Mesothelial cell of epicardium (in vitro differentiated cells): Measurements from ENCODE around the gene SET. TPM values are rescaled to one million over a fixed set of nuclear protein-coding genes. Genes with fewer than 3 reads are reported as not detected.

Experiments used
- DNase-seq, 2 experiments: peaks; one replicate each; pipeline ENCODE4 v3.0.0; 2021; ENCODE audit warnings: low spot score in 2 of 2; ENCODE audit not compliant: unreplicated experiment in 2 of 2
- H3K27ac Mint-ChIP-seq: 2 replicates; pipeline ENCODE4 v1.8.0; 2021; ENCODE audit warnings: mixed read lengths
- H3K27me3 Mint-ChIP-seq: 2 replicates; pipeline ENCODE4 v1.8.0; 2021; ENCODE audit warnings: low read depth, mixed read lengths
- H3K36me3 Mint-ChIP-seq: 2 replicates; pipeline ENCODE4 v1.8.0; 2021; ENCODE audit warnings: mixed read lengths
- H3K4me1 Mint-ChIP-seq: 2 replicates; pipeline ENCODE4 v1.8.0; 2021; ENCODE audit warnings: mixed read lengths
- H3K4me3 Mint-ChIP-seq: 2 replicates; pipeline ENCODE4 v1.8.0; 2021; ENCODE audit warnings: mild to moderate bottlenecking, moderate library complexity, mixed read lengths
- H3K9me3 Mint-ChIP-seq: 2 replicates; pipeline ENCODE4 v1.8.0; 2021; ENCODE audit warnings: mixed read lengths
- total RNA-seq: library from RNA; stranded (reverse); gene quantifications from 3 replicates; pipeline ENCODE4 v1.2.1, GENCODE V29; 2021
- TF ChIP-seq, protein P1 (sequence below): fragments of 200-600 bp; sonication (generic); IDR thresholded peaks from one replicate; pipeline ENCODE4 v1.5.0; 2021; ENCODE audit warnings: antibody characterized with exemption; ENCODE audit not compliant: unreplicated experiment

Gene SET
- total RNA-seq, 1 donor from 2014 or later: 471 TPM

DNA sequence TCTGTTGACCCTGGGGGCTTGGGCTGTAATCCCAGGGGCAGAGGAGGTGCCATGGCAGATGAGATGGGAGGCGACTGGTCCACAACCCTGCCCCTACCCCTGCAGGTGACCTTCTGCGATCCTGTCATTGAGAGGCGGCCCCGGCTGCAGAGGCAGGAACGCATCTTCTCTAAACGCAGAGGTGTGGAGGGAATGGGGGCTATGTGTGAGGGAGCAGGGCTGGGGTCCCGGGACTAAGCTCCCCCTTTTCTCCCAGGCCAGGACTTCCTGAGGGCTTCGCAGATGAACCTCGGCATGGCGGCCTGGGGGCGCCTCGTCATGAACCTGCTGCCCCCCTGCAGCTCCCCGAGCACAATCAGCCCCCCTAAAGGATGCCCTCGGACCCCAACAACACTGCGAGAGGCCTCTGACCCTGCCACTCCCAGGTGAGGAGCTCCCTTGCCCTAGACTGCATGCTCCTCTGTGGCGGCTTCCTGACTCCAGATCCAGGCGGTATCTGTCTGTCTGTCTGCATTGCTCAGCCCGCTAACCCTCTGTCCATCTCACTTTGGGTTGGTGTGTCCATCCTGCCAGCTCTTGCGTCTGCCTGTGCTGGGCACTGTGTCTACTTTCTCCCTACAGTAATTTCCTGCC, 25.0 kb downstream of the SET start:
- no peak for DNase-seq
- H3K36me3 Mint-ChIP-seq: no peaks in the 10 kb centered on the region
- H3K4me1 Mint-ChIP-seq: no peaks in the 10 kb centered on the region
- no peaks in the 10 kb centered on the region for H3K9me3 Mint-ChIP-seq
- TF ChIP-seq, protein P1, sequence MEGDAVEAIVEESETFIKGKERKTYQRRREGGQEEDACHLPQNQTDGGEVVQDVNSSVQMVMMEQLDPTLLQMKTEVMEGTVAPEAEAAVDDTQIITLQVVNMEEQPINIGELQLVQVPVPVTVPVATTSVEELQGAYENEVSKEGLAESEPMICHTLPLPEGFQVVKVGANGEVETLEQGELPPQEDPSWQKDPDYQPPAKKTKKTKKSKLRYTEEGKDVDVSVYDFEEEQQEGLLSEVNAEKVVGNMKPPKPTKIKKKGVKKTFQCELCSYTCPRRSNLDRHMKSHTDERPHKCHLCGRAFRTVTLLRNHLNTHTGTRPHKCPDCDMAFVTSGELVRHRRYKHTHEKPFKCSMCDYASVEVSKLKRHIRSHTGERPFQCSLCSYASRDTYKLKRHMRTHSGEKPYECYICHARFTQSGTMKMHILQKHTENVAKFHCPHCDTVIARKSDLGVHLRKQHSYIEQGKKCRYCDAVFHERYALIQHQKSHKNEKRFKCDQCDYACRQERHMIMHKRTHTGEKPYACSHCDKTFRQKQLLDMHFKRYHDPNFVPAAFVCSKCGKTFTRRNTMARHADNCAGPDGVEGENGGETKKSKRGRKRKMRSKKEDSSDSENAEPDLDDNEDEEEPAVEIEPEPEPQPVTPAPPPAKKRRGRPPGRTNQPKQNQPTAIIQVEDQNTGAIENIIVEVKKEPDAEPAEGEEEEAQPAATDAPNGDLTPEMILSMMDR: no peak
- H3K27ac Mint-ChIP-seq: no peak overlapping the region
- H3K4me3 Mint-ChIP-seq: no peak overlapping the region
- H3K27me3 Mint-ChIP-seq: no peaks in the 10 kb centered on the region

DNA sequence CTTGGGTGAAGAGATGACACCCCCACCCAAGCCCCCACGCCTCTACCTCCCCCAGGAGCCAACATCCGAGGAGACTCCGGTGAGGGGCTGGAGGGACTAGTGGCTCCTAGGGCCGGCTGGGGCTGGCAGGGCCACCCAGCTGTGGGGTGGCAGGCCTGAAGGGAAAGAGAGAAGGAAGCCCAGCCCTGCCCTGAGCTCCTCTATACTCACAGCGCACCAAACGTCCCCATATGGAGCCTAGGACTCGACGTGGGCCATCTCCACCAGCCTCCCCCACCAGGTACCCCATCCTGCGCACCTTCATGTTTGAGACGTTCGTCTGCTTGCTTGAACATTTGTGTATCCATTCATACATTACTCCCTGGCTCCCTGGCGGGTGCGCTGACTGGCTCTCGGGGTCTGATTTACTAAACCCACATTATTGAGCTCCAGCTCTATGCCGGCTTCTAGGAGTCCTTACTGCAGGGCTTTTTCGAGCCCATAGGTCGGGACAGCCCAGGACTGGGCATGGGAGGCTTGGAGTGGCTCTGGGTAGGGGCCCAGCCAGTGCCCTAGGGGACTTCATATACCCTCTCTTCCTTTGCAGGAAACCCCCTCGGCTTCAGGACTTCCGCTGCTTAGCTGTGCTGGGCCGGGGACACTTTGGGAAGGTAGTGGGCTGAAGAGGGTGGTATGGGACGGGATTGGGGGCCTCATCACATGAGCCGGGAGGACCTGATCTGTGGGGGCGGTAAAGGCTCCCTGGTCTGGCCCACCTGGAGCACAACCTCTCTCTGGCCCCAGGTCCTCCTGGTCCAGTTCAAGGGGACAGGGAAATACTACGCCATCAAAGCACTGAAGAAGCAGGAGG, 25.8 kb downstream of the SET start:
- H3K4me3 Mint-ChIP-seq: no peak overlapping the region
- no peak overlapping the region for H3K27ac Mint-ChIP-seq
- no peaks in the 10 kb centered on the region for H3K36me3 Mint-ChIP-seq
- no peaks in the 10 kb centered on the region for H3K27me3 Mint-ChIP-seq
- no peaks in the 10 kb centered on the region for H3K9me3 Mint-ChIP-seq
- H3K4me1 Mint-ChIP-seq: no peaks in the 10 kb centered on the region
- TF ChIP-seq, protein P1: no peak
- DNase-seq: no peak

DNA sequence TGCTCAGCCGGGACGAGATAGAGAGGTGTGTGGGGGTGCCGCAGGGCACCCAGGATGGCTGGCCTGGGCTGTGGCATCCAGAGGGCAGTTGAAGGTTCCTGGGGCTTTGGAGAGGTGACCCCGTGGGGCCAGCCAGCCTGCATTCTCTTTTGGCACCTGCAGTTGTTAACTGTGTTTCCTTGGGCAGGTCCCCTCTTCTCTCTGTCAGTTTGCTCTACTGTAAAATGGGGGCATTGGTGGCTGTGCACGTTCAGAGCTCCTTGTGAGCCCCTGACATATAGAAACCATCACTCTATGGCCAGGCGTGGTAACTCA, 26.4 kb downstream of the SET start:
- no peaks in the 10 kb centered on the region for H3K27me3 Mint-ChIP-seq
- H3K4me1 Mint-ChIP-seq: no peaks in the 10 kb centered on the region
- TF ChIP-seq, protein P1: no peak
- no peak overlapping the region for H3K27ac Mint-ChIP-seq
- no peak overlapping the region for H3K4me3 Mint-ChIP-seq
- no peak for DNase-seq
- no peaks in the 10 kb centered on the region for H3K9me3 Mint-ChIP-seq
- H3K36me3 Mint-ChIP-seq: no peaks in the 10 kb centered on the region

DNA sequence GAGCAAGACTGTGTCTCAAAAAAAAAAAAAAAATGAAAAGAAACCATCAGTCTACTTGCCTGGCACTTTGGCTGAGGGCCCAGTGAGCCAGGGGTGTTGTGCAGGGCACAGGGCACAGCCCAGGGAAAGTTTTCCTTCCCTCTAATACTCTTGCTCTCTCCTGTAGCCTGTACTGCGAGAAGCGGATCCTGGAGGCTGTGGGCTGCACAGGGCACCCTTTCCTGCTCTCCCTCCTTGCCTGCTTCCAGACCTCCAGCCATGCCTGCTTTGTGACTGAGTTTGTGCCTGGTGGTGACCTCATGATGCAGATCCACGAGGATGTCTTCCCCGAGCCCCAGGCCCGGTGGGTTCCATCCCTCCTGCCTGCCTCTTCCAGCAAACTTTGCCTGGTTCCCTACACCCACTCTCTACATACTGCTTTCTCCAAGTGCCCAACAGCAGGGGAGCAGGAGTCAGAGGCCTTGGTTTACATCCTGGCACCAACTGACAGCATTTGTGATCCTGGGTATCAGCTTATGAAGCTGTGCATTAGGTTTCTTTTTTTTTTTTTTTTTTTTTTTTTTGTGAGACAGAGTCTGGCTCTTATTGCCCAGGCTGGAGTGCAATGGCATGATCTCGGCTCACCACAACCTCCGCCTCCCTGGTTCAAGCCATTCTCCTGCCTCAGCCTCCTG, 27.7 kb downstream of the SET start:
- Mint-ChIP-seq H3K27me3 (no peaks in the 10 kb centered on the region), H3K4me1 (no peaks in the 10 kb centered on the region), H3K9me3 (no peaks in the 10 kb centered on the region), H3K4me3 (no peak overlapping the region), H3K27ac (no peak overlapping the region), H3K36me3 (no peaks in the 10 kb centered on the region)
- no peak for DNase-seq
- TF ChIP-seq, protein P1: no peak

GRCh38 chr9:128718047-128718446, 29.0 kb downstream of the SET start:
- Mint-ChIP-seq H3K27ac (no peak overlapping the region), H3K4me1 (peaks cover 8% of the 10 kb centered on the region), H3K9me3 (no peaks in the 10 kb centered on the region), H3K36me3 (no peaks in the 10 kb centered on the region), H3K4me3 (no peak overlapping the region), H3K27me3 (no peaks in the 10 kb centered on the region)
- TF ChIP-seq, protein P1: no peak
- DNase-seq: no peak
